Right atrium auricular region (tissue), 2 donors: ENCODE data around the gene ZNF439. TPM values are rescaled to one million over a fixed set of nuclear protein-coding genes. Genes with fewer than 3 reads are reported as not detected.

Experiments
- DNase-seq: peaks from one replicate; pipeline ENCODE4 v3.0.0-alpha.2; 2019; ENCODE audit warnings: low spot score
- H3K27ac ChIP-seq, 2 donors: fragments of 200-600 bp; sonication (generic); 1 replicate in 1 of 2; 2 replicates in 1 of 2; pipeline ENCODE4 v1.5.1; 2016 to 2019
- H3K27me3 ChIP-seq, 2 donors: fragments of 200-600 bp; sonication (generic); one replicate each; pipeline versions ENCODE4 v1.5.1 to v1.6.0; 2017 to 2019
- H3K36me3 ChIP-seq: fragments of 200-600 bp; sonication (generic); one replicate; pipeline ENCODE4 v1.5.1; 2016
- H3K4me1 ChIP-seq, 2 donors: fragments of 200-600 bp; sonication (generic); one replicate each; pipeline versions ENCODE4 v1.5.1 to v1.6.0; 2017 to 2019
- H3K4me3 ChIP-seq, 2 donors: fragments of 200-600 bp; sonication (generic); 1 replicate in 1 of 2; 2 replicates in 1 of 2; pipeline ENCODE4 v1.5.1; 2017 to 2019; ENCODE audit warnings: mild to moderate bottlenecking in 1 of 2, moderate library complexity in 1 of 2
- H3K9me3 ChIP-seq, 2 donors: fragments of 200-600 bp; sonication (generic); one replicate each; pipeline ENCODE4 v1.5.1; 2019
- total RNA-seq, 2 donors: library from RNA; depleted of rRNA; stranded (reverse); fragments of >200 nt; gene quantifications; one replicate each; pipeline ENCODE4 v1.1.0, GENCODE V29; 2016
- TF ChIP-seq, protein P1 (sequence below), 2 donors: fragments of 200-600 bp; sonication (generic); IDR thresholded peaks; one replicate each; pipeline ENCODE4 v1.5.1; 2019; ENCODE audit warnings: antibody characterized with exemption in 2 of 2

The ZNF439 gene
- total RNA-seq = 1 to 10 TPM; 2.6 to 4.6 TPM

DNA sequence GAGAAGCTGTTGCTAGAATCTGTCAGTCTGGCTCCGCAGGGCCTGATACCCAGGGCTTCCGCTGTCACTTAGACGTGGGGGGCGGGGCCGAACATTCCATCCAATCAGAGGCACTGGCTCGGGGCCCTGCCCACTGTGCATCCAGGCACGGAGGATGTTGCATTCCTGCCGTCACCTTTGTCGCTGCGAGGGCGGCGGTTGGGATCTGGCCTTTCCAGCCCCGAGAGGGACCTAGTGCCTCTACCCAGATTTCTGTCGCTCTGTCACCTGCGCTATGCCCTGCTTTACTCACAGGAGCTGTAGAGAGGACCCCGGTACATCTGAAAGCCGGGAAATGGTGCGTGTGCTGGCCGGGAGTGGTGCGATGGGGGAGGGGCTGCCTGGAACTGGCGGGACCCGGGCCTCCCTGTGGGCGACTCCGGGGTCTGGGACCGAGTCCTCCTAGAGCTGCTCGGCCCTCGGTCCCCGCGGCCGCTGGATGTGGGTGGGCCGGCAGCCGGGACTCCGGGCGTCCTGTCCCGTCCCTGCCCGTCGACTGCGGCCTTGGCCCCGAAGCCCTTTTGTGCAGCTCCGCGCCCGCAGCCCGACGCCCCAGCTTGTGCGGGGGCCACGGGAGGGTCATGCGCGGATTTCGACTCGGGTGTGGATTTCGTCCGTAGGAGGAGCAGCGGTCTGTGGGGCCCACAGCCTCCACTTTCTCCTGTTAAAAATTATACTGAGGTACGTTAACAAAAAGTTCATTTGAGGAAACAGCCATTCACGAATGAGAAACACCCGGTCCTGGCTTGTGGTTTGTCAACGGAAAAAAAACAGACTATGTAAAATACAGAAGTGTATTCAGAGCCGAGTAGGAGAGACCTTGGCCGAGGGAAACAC lies at the start of gene ZNF439:
ZNF439 (plus strand) TSS at position 133 of the 876 bp plus-strand sequence; CDS start at position 275, 142 bp downstream.
- TF ChIP-seq, protein P1, sequence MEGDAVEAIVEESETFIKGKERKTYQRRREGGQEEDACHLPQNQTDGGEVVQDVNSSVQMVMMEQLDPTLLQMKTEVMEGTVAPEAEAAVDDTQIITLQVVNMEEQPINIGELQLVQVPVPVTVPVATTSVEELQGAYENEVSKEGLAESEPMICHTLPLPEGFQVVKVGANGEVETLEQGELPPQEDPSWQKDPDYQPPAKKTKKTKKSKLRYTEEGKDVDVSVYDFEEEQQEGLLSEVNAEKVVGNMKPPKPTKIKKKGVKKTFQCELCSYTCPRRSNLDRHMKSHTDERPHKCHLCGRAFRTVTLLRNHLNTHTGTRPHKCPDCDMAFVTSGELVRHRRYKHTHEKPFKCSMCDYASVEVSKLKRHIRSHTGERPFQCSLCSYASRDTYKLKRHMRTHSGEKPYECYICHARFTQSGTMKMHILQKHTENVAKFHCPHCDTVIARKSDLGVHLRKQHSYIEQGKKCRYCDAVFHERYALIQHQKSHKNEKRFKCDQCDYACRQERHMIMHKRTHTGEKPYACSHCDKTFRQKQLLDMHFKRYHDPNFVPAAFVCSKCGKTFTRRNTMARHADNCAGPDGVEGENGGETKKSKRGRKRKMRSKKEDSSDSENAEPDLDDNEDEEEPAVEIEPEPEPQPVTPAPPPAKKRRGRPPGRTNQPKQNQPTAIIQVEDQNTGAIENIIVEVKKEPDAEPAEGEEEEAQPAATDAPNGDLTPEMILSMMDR (IDR thresholded peaks at IDR 0.05) = no peak

DNA sequence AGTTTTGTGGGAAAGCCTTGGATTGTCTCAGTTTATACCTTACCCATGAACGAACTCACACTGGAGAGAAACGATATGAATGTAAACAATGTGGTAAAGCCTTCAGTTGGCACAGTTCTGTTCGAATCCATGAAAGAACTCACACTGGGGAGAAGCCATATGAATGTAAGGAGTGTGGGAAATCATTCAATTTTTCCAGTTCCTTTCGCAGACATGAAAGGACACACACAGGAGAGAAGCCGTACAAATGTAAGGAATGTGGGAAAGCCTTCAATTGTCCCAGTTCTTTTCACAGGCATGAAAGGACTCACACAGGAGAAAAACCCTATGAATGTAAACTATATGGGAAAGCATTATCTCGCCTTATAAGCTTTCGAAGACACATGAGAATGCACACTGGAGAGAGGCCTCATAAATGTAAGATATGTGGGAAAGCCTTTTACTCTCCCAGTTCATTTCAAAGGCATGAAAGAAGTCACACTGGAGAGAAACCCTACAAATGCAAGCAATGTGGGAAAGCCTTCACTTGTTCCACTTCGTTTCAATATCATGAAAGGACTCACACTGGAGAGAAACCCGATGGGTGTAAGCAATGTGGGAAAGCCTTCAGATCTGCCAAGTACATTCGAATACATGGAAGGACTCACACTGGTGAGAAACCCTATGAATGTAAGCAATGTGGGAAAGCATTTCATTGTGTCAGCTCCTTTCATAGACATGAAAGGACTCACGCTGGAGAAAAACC lies 42.0 kb upstream of the ZNF439 start:
- Histone ChIP-seq H3K27me3 (no peaks in the 10 kb centered on the region), H3K4me1 (no peaks in the 10 kb centered on the region), H3K27ac (no peak overlapping the region), H3K9me3 (peaks cover 15 to 26% of the 10 kb centered on the region in 2 donors), H3K36me3 (peaks cover 19% of the 10 kb centered on the region), H3K4me3 (no peak overlapping the region)
- DNase-seq = no peak
- TF ChIP-seq, protein P1 (IDR thresholded peaks at IDR 0.05) = no peak

More for the DNA sequence above, at the start of gene ZNF439:
- peak; percentile 95 for DNase-seq
- H3K9me3 ChIP-seq = no peaks in the 10 kb centered on the region
- H3K4me3 ChIP-seq = peak within 1 kb of the TSS; percentile 50 to 71
- no peaks in the 10 kb centered on the region for H3K36me3 ChIP-seq
- H3K27me3 ChIP-seq = no peaks in the 10 kb centered on the region
- peak within 1 kb of the TSS; percentile 18 to 60 for H3K27ac ChIP-seq
- peaks cover 0 to 13% of the 10 kb centered on the region in 2 donors for H3K4me1 ChIP-seq

DNA sequence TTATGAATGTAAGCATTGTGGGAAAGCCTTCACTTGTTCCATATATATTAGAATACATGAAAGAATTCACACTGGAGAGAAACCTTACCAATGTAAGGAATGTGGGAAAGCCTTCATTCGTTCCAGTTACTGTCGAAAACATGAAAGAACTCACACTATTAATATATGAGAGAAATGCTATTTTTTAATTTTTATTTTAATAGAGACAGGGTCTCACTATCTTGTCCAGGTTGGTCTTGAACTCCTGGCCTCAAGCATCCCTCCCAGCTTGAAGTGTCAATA lies 41.5 kb upstream of the ZNF439 start:
- peaks cover 15 to 26% of the 10 kb centered on the region in 2 donors for H3K9me3 ChIP-seq
- TF ChIP-seq, protein P1 (IDR thresholded peaks at IDR 0.05) = no peak
- H3K4me3 ChIP-seq = no peak overlapping the region

DNA sequence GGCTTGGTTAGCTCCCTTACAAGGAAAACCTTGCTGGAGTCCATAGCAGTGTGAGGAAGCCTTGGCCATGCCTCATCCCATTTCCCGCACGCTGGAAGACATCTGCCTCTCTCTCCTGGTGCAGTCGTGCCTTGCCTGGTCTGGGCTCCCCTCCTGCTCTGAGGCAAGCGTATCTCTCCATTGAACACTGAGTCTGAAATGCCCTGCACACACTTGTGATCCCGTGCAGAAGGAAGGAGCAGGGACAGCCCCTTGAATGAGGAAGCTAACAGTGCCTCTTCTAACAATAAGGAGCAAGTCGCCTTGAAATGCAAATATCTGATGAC lies 34.9 kb upstream of the ZNF439 start:
- no peak for DNase-seq
- no peaks in the 10 kb centered on the region for H3K27me3 ChIP-seq
- peak overlapping the region; percentile 80 to 88 for H3K4me3 ChIP-seq
- H3K9me3 ChIP-seq = no peaks in the 10 kb centered on the region
- TF ChIP-seq, protein P1 (IDR thresholded peaks at IDR 0.05) = no peak
- no peaks in the 10 kb centered on the region for H3K36me3 ChIP-seq
- peaks cover 0 to 20% of the 10 kb centered on the region in 2 donors for H3K4me1 ChIP-seq
- peak overlapping the region; percentile 87 to 91 for H3K27ac ChIP-seq

More for the DNA sequence above, 41.5 kb upstream of the ZNF439 start:
- Histone ChIP-seq H3K27me3 (no peaks in the 10 kb centered on the region), H3K36me3 (peaks cover 19% of the 10 kb centered on the region), H3K27ac (no peak overlapping the region), H3K4me1 (no peaks in the 10 kb centered on the region)
- DNase-seq = no peak

DNA sequence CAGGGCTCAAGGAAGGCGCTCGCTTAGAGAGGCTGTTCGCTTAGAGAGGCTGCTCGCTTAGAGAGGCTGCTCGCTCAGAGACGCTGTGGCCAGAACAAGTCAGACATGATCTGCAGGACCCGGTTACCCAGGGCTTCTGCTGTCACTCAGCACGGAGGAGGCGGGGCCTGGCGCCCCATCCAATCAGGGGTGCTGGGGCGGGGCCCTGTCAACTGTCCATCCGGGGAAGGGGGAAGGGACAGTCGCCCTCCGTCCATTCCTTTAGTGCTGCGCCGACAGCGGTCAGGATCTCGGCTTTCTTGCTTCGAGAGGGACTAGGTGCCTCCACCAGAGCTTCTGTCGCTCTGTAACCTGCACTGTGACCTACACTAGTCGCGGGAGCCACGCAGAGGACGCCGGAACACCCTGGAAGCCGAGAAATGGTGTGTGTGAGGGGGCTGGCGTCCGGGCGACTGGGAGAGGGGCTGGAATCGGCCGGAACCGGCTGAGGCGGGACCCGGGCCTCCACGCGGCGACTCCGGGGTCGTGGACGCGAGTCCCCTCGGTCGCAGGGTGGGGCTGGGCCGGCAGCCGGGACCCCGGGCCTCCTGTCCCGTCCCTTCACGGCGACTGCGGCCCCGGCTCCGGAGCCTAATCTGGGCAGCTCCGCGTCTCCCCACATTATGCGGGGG lies 34.4 kb upstream of the ZNF439 start, which contains the start of gene ZNF440:
ZNF440 (plus strand) TSS at position 245 of the 671 bp plus-strand sequence; CDS start at position 420, 175 bp downstream.
- Histone ChIP-seq H3K36me3 (no peaks in the 10 kb centered on the region), H3K27ac (peak within 1 kb of the TSS; percentile 87 to 91), H3K9me3 (no peaks in the 10 kb centered on the region), H3K27me3 (no peaks in the 10 kb centered on the region), H3K4me1 (peaks cover 0 to 20% of the 10 kb centered on the region in 2 donors), H3K4me3 (peak within 1 kb of the TSS; percentile 80 to 88)
- TF ChIP-seq, protein P1 (IDR thresholded peaks at IDR 0.05) = no peak
- peak; percentile 96 for DNase-seq
